ENCODE results near the gene TMEM106B. TPM values are rescaled to one million over a fixed set of nuclear protein-coding genes. Genes with fewer than 3 reads are reported as not detected.

Gene TMEM106B
- total RNA-seq, 1 experiment from 2014 or later = 33.7 TPM

DNA sequence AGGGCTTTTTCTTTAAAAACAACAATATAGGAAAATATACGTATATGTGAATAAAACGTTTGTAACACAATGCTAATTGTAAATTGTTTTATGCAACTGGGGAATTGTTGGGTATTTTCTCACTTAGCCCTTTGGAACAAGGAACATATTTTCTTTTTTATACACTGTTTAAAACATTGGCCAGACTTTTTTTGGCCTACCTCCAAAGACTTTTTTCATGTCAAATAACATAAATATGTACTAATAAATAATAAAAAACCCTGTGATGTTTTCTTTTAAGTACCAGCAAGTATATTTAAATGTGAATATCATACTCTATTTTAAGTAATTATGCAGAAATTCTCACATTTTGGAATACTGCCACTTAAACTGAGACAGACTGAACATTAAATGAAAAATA lies 15.7 kb downstream of the TMEM106B start:
- intact Hi-C loops (cut with micrococcal nuclease) = no loop called here
- Mint-ChIP-seq H3K4me1 (ENCODE audit: insufficient read depth, unreplicated experiment) (no peaks in the 10 kb centered on the region), H3K9me3 (ENCODE audit: unreplicated experiment) (no peaks in the 10 kb centered on the region), H3K36me3 (ENCODE audit: insufficient read depth, unreplicated experiment) (peaks cover 52% of the 10 kb centered on the region), H3K27ac (ENCODE audit: low read depth, unreplicated experiment) (no peak overlapping the region), H3K27me3 (ENCODE audit: insufficient read depth, unreplicated experiment) (no peaks in the 10 kb centered on the region), H3K4me3 (ENCODE audit: unreplicated experiment) (no peak overlapping the region)
- TF ChIP-seq, protein P1, sequence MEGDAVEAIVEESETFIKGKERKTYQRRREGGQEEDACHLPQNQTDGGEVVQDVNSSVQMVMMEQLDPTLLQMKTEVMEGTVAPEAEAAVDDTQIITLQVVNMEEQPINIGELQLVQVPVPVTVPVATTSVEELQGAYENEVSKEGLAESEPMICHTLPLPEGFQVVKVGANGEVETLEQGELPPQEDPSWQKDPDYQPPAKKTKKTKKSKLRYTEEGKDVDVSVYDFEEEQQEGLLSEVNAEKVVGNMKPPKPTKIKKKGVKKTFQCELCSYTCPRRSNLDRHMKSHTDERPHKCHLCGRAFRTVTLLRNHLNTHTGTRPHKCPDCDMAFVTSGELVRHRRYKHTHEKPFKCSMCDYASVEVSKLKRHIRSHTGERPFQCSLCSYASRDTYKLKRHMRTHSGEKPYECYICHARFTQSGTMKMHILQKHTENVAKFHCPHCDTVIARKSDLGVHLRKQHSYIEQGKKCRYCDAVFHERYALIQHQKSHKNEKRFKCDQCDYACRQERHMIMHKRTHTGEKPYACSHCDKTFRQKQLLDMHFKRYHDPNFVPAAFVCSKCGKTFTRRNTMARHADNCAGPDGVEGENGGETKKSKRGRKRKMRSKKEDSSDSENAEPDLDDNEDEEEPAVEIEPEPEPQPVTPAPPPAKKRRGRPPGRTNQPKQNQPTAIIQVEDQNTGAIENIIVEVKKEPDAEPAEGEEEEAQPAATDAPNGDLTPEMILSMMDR (IDR thresholded peaks at IDR 0.05; ENCODE audit: unreplicated experiment) = no peak
- POLR2A ChIA-PET = no interaction called here
- CTCF ChIA-PET = no interaction called here
- BruUV-seq (replicated peaks) = no TSS peak
- DNase-seq (ENCODE audit: unreplicated experiment) = no peak

- Mint-ChIP-seq H3K36me3 (ENCODE audit: insufficient read depth, unreplicated experiment) (peaks cover 53% of the 10 kb centered on the region), H3K4me3 (ENCODE audit: unreplicated experiment) (no peak overlapping the region), H3K27me3 (ENCODE audit: insufficient read depth, unreplicated experiment) (no peaks in the 10 kb centered on the region), H3K9me3 (ENCODE audit: unreplicated experiment) (no peaks in the 10 kb centered on the region), H3K4me1 (ENCODE audit: insufficient read depth, unreplicated experiment) (no peaks in the 10 kb centered on the region), H3K27ac (ENCODE audit: low read depth, unreplicated experiment) (no peak overlapping the region)
- ChIA-PET POLR2A (interaction anchor here (1.7 kb wide), 1 partner anchor 17 kb away, joined by 12 read pairs; the partner anchor contains the start of gene TMEM106B), CTCF (no interaction called here)
- intact Hi-C loops (cut with micrococcal nuclease) = no loop called here
- DNase-seq (ENCODE audit: unreplicated experiment) = no peak
- TF ChIP-seq, protein P1 (IDR thresholded peaks at IDR 0.05; ENCODE audit: unreplicated experiment) = no peak
- no TSS peak for BruUV-seq (replicated peaks)
Measured at GRCh38 chr7:12228024-12228423, 16.9 kb downstream of the TMEM106B start.

- POLR2A ChIA-PET = interaction anchor here (0.5 to 1.7 kb wide), 2 partner anchors 18 to 188 kb away, joined by 3 to 12 read pairs; partner anchors contain the start of gene TMEM106B
- Mint-ChIP-seq H3K9me3 (ENCODE audit: unreplicated experiment) (no peaks in the 10 kb centered on the region), H3K36me3 (ENCODE audit: insufficient read depth, unreplicated experiment) (peaks cover 53% of the 10 kb centered on the region), H3K27me3 (ENCODE audit: insufficient read depth, unreplicated experiment) (no peaks in the 10 kb centered on the region), H3K4me3 (ENCODE audit: unreplicated experiment) (no peak overlapping the region), H3K4me1 (ENCODE audit: insufficient read depth, unreplicated experiment) (no peaks in the 10 kb centered on the region), H3K27ac (ENCODE audit: low read depth, unreplicated experiment) (no peak overlapping the region)
- no TSS peak for BruUV-seq (replicated peaks)
- intact Hi-C loops (cut with micrococcal nuclease) = no loop called here
- DNase-seq (ENCODE audit: unreplicated experiment) = no peak
- TF ChIP-seq, protein P1 (IDR thresholded peaks at IDR 0.05; ENCODE audit: unreplicated experiment) = no peak
- CTCF ChIA-PET = interaction anchor here (0.6 to 0.8 kb wide), 2 partner anchors 10 to 421 kb away, joined by 3 read pairs; no protein-coding TSS in a partner anchor
Measured at GRCh38 chr7:12229046-12229445, 18.0 kb downstream of the TMEM106B start.

- TF ChIP-seq, protein P1 (IDR thresholded peaks at IDR 0.05; ENCODE audit: unreplicated experiment) = no peak
- CTCF ChIA-PET = no interaction called here
- no peaks in the 10 kb centered on the region for H3K4me1 Mint-ChIP-seq (ENCODE audit: insufficient read depth, unreplicated experiment)
- peaks cover 43% of the 10 kb centered on the region for H3K36me3 Mint-ChIP-seq (ENCODE audit: insufficient read depth, unreplicated experiment)
- no peaks in the 10 kb centered on the region for H3K9me3 Mint-ChIP-seq (ENCODE audit: unreplicated experiment)
- POLR2A ChIA-PET = no interaction called here
- BruUV-seq (replicated peaks) = no TSS peak
- intact Hi-C loops (cut with micrococcal nuclease) = no loop called here
- H3K27me3 Mint-ChIP-seq (ENCODE audit: insufficient read depth, unreplicated experiment) = no peaks in the 10 kb centered on the region
- no peak overlapping the region for H3K4me3 Mint-ChIP-seq (ENCODE audit: unreplicated experiment)
- DNase-seq (ENCODE audit: unreplicated experiment) = no peak
- no peak overlapping the region for H3K27ac Mint-ChIP-seq (ENCODE audit: low read depth, unreplicated experiment)
Measured at GRCh38 chr7:12231097-12231496, 20.0 kb downstream of the TMEM106B start.
